Stimulated activated CD4-positive, alpha-beta T cell treated with anti-CD3 and anti-CD28 coated beads, Interleukin-2, amount 100 ng/mL, for 48 hours (primary cell): ENCODE measurements around the gene L1TD1.
"Not testable (repeated sequence)": the region's sequence is repeated elsewhere in the genome, so short reads cannot be mapped to it uniquely, and the experiment has no call there.

Experiments
- DNase-seq, 2 donors: peaks; one replicate each; pipeline ENCODE4 v3.0.0-alpha.2; 2020

Gene L1TD1

GRCh38 chr1:62208087-62208486, 13.4 kb downstream of the L1TD1 start:
- DNase-seq = no peak

DNA sequence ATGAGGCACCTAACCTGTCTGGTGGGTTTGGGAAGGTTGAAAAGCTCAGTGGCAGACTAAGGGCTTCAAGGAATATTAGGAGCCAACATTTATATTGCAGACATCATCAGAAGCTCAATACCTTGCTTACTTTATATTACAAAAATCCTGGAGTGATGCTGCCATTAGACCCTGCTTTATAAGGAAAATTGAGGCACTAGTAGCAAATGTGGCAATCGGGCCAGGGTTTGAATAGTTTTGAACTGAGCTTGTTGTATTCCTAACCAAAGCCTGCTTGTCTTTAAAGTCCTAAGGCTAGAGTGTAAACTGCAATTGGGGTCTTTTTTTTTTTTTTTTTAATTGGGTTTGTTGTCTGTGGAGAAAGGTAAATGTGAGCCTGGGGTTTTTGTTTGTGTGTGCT, 14.3 kb downstream of the L1TD1 start:
- no peak for DNase-seq

DNA sequence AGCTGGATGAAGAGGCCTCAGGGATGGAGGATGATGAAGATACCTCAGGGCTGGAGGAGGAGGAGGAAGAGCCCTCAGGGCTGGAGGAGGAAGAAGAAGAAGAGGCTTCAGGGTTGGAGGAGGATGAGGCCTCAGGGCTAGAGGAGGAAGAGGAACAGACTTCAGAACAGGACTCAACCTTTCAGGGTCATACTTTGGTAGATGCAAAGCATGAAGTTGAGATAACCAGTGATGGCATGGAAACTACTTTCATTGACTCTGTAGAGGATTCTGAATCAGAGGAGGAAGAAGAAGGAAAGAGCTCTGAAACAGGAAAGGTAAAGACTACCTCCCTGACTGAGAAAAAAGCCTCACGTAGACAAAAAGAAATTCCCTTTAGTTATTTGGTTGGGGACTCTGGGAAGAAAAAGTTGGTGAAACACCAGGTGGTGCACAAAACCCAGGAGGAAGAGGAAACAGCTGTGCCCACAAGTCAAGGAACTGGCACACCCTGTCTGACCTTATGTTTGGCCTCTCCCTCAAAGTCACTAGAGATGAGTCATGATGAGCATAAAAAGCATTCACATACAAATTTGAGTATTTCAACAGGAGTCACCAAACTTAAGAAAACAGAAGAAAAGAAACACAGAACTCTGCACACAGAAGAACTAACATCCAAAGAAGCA, 15.4 kb downstream of the L1TD1 start:
- DNase-seq = no peak

GRCh38 chr1:62210960-62211359, 16.3 kb downstream of the L1TD1 start:
- no peak for DNase-seq

DNA sequence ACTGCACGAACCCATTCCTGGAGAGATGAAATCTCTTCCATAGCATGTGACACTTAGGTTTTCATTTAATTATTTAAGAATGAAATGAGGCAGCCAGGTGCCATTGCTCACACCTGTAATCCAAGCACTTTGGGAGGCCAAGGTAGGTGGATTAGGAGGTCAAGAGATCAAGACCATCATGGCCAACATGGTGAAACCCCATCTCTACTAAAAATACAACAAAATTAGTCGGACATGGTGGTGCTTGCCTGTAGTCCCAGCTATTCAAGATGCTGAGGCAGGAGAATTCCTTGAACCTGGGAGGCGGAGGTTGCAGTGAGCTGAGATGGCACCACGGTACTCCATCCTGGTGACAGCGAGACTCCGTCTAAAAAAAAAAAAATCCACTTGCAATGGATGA, 17.8 kb downstream of the L1TD1 start:
- no peak for DNase-seq

GRCh38 chr1:62213075-62213914, 18.6 kb downstream of the L1TD1 start:
- no peak for DNase-seq

DNA sequence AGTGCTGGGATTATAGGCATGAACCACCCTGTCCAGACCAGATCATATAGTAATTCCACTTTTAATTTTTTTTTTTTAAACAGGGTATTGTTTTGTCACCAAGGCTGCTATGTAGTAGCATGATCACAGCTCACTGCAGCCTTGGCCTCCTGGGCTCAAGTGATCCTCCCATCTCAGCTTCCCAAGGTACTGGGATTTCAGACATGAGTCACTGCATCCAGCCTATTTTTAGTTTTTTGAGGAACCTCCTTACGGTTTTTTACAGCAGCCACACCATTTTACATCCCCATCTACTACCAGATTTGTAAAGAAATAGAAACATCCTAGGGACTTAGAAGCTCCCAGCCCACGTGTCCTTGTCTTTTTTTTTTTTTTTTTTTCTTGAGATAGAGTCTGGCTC, 24.0 kb downstream of the L1TD1 start:
- DNase-seq = no peak

- DNase-seq = not testable (repeated sequence)
Measured at GRCh38 chr1:62220456-62220855, 25.8 kb downstream of the L1TD1 start.

DNA sequence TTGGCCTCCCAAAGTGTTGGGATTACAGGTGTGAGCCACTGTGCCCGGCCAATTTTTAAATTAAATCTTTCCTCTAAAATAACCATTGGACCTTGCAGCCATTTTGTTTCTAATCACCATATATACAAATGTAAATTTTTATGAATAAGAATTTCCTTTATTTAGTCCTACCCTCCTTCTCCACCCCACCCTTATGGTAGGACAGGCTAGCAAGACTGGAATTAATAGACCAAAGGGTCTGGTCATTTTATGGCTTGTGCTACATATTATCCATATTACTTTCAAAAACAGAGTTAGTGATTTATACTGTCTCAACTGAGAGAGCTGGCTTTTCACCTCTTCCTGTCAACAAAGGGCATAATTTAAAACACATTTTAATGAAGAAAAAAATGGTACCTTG, 26.5 kb downstream of the L1TD1 start:
- DNase-seq = no peak

DNA sequence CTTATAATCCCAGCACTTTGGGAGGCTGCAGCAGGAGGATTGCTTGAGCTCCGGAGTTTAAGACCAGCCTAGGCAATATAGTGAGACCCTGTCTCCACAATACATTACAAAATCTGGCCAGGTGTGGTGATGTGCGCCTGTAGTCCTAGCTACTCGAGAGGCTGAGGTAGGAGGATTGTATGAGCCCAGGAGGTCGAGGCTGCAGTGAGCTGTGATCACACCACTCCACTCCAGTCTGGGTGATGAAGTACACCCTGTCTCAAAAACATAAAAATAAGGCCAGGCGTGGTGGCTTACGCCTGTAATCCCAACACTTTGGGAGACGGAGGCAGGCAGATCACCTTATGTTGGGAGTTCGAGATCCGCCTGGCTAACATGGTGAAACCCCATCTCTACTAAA, 27.7 kb downstream of the L1TD1 start:
- no peak for DNase-seq

DNA sequence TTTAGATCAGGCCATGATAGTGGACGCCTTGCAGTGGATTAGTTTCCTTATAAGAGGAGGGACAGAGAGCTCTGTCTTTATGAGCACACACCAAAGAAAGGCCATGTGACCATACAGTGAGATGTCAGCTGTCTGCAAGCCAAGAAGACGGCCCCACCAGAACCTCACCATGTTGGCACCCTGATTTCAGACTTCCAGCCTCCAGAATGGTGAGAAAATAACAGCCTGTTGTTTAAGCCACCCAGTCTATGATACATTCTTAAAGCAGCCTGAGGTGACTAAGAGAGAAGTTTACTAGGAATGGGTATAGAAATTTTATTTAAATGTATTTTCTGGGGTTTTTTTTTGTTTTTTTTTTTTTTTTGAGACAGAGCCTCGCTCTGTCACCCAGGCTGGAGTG, 29.5 kb downstream of the L1TD1 start:
- DNase-seq = no peak

- no peak for DNase-seq
Measured at GRCh38 chr1:62227496-62227895, 32.8 kb downstream of the L1TD1 start.

GRCh38 chr1:62228136-62228882, 33.7 kb downstream of the L1TD1 start:
- no peak for DNase-seq

DNA sequence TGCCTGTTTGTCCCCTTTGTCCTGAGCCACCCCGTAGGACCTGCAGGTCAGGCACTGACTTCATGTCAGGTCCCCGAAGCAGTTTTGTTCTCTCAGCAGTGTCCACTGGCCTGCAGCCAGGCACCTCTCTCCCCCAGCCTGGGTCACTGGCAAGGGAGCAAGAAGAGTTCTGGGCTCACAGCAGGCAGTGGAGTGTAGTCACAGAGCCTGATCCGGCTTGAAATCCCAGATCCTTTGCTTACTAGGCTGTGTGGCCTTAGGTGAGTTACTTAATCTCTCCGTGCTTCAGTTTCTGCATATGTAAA, 34.2 kb downstream of the L1TD1 start:
- no peak for DNase-seq

DNA sequence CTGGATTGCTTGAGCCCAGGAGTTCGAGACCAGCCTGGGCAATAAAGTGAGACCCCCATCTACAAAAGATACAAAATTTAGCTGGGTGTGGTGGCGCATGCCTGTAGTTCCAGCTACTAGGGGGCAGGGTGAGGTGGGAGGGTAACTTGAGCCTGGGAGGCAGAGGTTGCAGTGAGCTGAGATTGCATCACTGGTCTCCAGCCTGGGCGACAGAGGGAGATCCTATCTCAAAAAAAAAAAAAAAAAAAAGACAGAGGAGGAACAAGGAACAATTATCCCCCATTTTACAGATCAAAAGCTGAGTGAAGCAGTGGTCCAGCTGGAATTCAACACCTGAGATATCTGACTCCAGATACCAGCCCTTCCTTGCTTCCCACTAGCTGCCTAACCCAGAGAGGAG, 34.8 kb downstream of the L1TD1 start:
- no peak for DNase-seq

DNA sequence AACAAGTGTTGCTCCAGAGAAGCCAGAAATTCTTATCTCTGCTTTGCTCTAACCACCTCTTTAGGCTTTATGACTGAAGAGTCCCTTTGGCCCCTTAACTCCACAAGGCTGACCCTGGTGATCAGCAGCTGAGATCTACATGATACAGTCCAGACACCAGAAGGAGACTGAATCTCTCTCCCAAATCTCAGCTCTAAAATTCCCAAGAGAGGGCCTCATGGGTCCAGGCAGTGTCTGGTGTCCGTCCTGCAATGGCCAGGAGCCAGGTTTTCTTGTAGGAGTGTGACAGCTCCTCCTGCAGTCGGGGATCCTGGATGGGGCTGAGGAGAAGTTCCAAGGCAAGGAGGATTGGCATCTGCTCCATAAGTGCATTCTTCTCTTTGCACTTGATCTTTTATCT, 35.3 kb downstream of the L1TD1 start:
- no peak for DNase-seq

DNA sequence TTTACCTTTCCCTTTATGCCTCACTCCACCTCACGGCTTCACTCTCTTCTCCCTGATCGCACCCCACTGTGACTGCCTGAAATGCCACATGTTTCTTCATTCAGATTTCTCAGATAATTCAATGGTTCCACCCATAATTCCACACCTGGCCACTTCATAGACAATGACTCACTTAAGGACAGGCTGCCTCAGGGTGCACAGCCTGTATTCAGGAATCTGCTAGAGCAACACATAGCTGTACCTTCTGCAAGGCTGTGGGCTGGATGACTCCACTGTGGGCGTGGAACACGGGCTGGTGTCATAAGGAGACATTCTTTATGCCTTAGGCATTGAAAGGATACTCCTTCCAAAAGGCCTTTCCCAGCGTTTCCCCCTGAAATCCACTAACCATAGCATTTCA, 36.1 kb downstream of the L1TD1 start:
- DNase-seq = no peak

GRCh38 chr1:62232871-62233278, 38.2 kb downstream of the L1TD1 start:
- no peak for DNase-seq

- DNase-seq = no peak
Measured at GRCh38 chr1:62233926-62234450, 39.3 kb downstream of the L1TD1 start.

GRCh38 chr1:62234688-62235087, 40.0 kb downstream of the L1TD1 start:
- no peak for DNase-seq

- DNase-seq = no peak
Measured at GRCh38 chr1:62235576-62235975, 40.9 kb downstream of the L1TD1 start.

DNA sequence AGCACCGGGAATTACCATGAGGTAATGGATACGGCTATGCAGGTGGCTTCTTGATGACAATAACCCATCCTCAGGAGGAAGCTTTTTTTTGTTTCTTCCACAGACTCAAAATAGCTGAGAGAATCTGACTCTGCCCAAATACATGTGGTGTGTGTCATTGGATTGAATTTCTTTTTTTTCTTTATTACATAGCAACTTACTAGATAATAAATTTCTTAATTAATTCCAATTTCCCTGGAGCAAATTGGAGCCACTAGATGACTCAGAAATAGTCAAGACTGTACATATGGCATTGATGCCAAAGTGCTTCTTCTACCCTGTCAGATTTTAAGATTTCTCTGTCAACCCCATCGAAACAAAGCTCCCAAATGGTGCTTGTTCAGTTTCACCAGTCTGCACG, 42.7 kb downstream of the L1TD1 start:
- DNase-seq = no peak

DNA sequence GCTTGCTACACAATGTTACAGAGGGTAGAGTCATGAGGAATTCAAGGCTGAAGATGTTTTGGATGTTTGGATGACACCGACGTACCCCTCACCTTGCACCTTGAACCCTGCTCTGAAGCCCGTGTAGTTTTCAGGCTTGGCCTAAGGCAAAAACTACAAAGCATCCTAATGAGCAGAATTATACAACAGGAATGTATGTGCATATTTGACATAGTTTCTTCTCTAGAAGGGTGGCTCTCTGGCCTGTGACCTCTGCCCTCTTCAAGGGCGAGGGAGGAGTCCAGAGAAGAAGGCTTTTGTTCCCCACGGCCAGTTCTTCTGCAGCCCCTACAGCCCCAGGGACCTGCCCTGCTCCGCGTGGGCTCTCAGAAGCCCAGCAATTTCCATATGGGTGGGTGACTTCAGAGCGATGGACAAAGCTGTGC, 43.3 kb downstream of the L1TD1 start:
- no peak for DNase-seq

- no peak for DNase-seq
Measured at GRCh38 chr1:62238507-62238906, 43.9 kb downstream of the L1TD1 start.
